ENCODE results near the gene POLR2M. TPM values are rescaled to one million over a fixed set of nuclear protein-coding genes. Genes with fewer than 3 reads are reported as not detected.

The POLR2M gene
- total and polyA plus RNA-seq, 4 donors = 20.6 to 306 (median 84.8) TPM

- Histone ChIP-seq H3K36me3 (ENCODE audit: control insufficient read depth in 4 of 4, insufficient read depth in 4 of 4, low read length in 4 of 4) (no peaks in the 10 kb centered on the region), H3K9me3 (ENCODE audit: control insufficient read depth in 4 of 4, insufficient read depth in 3 of 4, low read length in 3 of 4) (peaks cover 0 to 2% (median 0%) of the 10 kb centered on the region in 4 donors), H3K27ac (ENCODE audit: low read depth in 1 of 2, low read length in 1 of 2) (no peak overlapping the region), H3K4me1 (ENCODE audit: control insufficient read depth in 5 of 5, insufficient read depth in 5 of 5, low read length in 5 of 5) (peaks cover 0 to 13% (median 0%) of the 10 kb centered on the region in 5 donors), H3K9ac (ENCODE audit: insufficient read depth in 1 of 2, low read length in 2 of 2) (no peak overlapping the region), H3K4me3 (no peak overlapping the region), H3K27me3 (ENCODE audit: control insufficient read depth in 3 of 3, insufficient read depth in 3 of 3, low read length in 2 of 3) (no peaks in the 10 kb centered on the region)
- DNase-seq (no peak), ATAC-seq (ENCODE audit: insufficient read depth, low FRiP score) (no peak)
- TF ChIP-seq CTCF (IDR thresholded peaks at IDR 0.05; ENCODE audit: control extremely low read depth, extremely low read depth) = no peak
- whole genome bisulfite sequencing, 2 donors = 77 to 81% methylated on average over 9 of the region's 9 CpGs
Measured at GRCh38 chr15:57746786-57747185, 40.3 kb downstream of the POLR2M start.

- 50 to 55% methylated on average over 13 of the region's 13 CpGs for WGBS, 2 donors
- no peak for ATAC-seq (ENCODE audit: insufficient read depth, low FRiP score)
- no peak overlapping the region for H3K9ac ChIP-seq (ENCODE audit: insufficient read depth in 1 of 2, low read length in 2 of 2)
Measured at GRCh38 chr15:57747206-57747896, 40.8 kb downstream of the POLR2M start.

GRCh38 chr15:57751177-57751800 is 44.8 kb downstream of the POLR2M start:
- Histone ChIP-seq H3K4me3 (no peak overlapping the region), H3K9me3 (ENCODE audit: control insufficient read depth in 4 of 4, insufficient read depth in 3 of 4, low read length in 3 of 4) (no peaks in the 10 kb centered on the region), H3K27me3 (ENCODE audit: control insufficient read depth in 3 of 3, insufficient read depth in 3 of 3, low read length in 2 of 3) (no peaks in the 10 kb centered on the region), H3K9ac (ENCODE audit: insufficient read depth in 1 of 2, low read length in 2 of 2) (no peak overlapping the region), H3K4me1 (ENCODE audit: control insufficient read depth in 5 of 5, insufficient read depth in 5 of 5, low read length in 5 of 5) (peaks cover 0 to 22% (median 2%) of the 10 kb centered on the region in 5 donors), H3K36me3 (ENCODE audit: control insufficient read depth in 4 of 4, insufficient read depth in 4 of 4, low read length in 4 of 4) (no peaks in the 10 kb centered on the region), H3K27ac (ENCODE audit: low read depth in 1 of 2, low read length in 1 of 2) (no peak overlapping the region)
- peak; percentile 29 for TF ChIP-seq CTCF (IDR thresholded peaks at IDR 0.05; ENCODE audit: control extremely low read depth, extremely low read depth)
- no peak for ATAC-seq (ENCODE audit: insufficient read depth, low FRiP score)
- WGBS, 2 donors = 32% methylated on average over 3 of the region's 3 CpGs
- DNase-seq = peak; percentile 30 to 76 (median 74)

More at GRCh38 chr15:57747206-57747896, 40.8 kb downstream of the POLR2M start:
- Histone ChIP-seq H3K27ac (ENCODE audit: low read depth in 1 of 2, low read length in 1 of 2) (no peak overlapping the region), H3K27me3 (ENCODE audit: control insufficient read depth in 3 of 3, insufficient read depth in 3 of 3, low read length in 2 of 3) (no peaks in the 10 kb centered on the region), H3K4me1 (ENCODE audit: control insufficient read depth in 5 of 5, insufficient read depth in 5 of 5, low read length in 5 of 5) (peaks cover 0 to 12% (median 0%) of the 10 kb centered on the region in 5 donors), H3K4me3 (no peak overlapping the region), H3K36me3 (ENCODE audit: control insufficient read depth in 4 of 4, insufficient read depth in 4 of 4, low read length in 4 of 4) (no peaks in the 10 kb centered on the region), H3K9me3 (ENCODE audit: control insufficient read depth in 4 of 4, insufficient read depth in 3 of 4, low read length in 3 of 4) (peaks cover 0 to 2% (median 0%) of the 10 kb centered on the region in 4 donors)
- TF ChIP-seq CTCF (IDR thresholded peaks at IDR 0.05; ENCODE audit: control extremely low read depth, extremely low read depth) = no peak
- DNase-seq = no peak

Measured in lung (tissue), 12 donors.